Stimulated activated CD4-positive, alpha-beta T cell treated with anti-CD3 and anti-CD28 coated beads, Interleukin-15, amount 100 ng/mL, for 48 hours (primary cell): ENCODE measurements around the gene RAET1E.
A peak's percentile ranks its signal among the peaks of the same experiment; 100 is the strongest.
"Not testable (repeated sequence)": the region's sequence is repeated elsewhere in the genome, so short reads cannot be mapped to it uniquely, and the experiment has no call there.

Experiments
- DNase-seq, 2 donors: peaks; one replicate each; pipeline ENCODE4 v3.0.0-alpha.2; 2020; ENCODE audit warnings: low read depth in 2 of 2

Gene RAET1E

DNA sequence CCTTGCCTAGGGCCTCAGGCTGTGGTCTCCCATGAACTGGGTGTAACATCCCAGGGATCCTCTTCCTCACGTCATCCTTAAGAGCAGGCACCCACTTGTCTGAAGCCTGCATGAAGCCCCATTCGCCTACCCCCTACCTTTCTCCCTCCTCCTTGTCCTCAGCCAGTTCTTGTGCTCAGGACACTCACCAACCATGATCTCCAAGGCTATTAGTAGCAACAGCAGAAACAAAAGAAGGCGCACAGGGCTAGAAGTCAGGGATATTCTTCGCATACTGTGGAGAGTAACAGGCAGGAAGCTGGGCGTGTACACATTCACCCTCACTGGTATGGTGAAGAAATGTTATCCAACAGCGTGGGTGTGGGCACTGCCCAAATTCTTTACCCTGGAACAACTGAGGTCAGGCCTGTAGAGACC, 7.3 kb downstream of the RAET1E start:
- DNase-seq: no peak

DNA sequence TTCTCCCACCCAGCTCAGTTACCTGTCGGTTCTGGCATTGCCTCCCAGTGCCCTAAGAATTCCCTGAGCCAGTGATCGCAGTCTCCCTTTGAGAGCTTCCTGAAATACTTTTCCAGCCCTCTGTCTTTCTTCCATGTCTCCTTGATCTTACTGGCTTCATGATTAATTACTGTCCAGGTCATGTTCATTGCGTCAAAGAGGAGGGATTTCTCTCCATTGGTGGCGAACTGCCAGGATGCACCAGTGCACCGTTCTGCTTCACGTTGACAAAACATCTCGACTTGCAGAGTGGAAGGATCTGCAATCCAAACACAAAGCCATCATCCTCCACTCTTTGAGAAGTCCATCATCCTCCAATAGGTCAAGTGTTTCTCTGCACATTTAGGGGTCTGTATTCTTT, 8.6 kb downstream of the RAET1E start:
- DNase-seq: no peak

DNA sequence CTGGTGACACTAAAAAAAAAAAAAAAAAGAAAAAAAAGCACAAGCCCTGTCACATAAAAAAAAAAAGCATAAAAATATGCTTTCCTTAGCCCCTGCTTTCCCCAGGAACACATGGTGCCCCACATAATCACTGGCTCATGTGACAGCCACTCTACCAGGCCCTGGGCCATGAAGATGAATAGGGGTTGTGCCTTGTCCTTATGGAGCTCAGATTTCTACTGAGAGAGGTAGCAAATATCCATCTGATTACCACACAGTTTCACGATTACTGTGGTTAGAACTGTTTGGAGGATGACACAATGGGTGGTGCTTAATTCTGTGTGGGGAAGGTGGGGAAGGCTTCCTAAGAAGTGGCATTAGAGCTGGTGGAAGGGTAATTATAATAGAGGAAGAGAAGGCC, 9.3 kb downstream of the RAET1E start:
- no peak for DNase-seq

DNA sequence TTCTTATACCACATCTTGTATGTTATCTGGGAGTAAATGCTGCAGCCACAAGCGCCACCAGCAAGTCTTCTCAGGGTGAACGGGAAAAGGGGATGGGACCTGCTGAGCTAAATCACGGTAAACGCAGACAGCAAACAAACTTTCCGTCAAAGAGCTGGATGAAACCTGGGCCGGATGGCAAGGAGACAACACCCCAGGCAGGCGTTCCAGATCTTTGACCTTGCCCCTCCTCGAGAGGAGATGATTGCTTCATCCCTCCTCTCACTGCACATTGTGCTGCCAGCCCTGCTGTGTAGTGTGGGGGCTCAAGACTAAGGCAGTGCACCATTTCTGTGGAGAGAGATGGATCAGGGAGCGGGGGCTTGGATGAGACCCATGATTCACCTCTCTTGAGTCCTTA, 9.8 kb downstream of the RAET1E start:
- no peak for DNase-seq

DNA sequence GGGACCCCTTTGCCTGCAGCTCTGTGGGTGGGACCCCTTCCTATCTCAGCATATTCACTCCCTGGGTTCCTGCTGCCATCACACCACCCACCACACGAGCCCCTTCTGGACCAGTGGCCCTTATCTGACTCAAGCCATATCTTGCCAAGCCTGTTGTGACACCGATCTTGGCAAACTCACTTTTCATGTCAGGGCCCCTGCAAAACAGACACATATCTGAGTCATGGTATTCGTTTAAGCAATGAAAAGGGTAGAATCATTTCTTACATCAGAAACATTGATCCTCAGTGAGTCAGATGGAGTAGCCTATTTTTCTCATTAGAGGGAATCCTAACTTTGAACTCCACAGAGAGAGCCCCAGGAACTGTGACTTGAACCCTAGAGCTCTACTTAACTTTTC, 10.6 kb downstream of the RAET1E start:
- no peak for DNase-seq

DNA sequence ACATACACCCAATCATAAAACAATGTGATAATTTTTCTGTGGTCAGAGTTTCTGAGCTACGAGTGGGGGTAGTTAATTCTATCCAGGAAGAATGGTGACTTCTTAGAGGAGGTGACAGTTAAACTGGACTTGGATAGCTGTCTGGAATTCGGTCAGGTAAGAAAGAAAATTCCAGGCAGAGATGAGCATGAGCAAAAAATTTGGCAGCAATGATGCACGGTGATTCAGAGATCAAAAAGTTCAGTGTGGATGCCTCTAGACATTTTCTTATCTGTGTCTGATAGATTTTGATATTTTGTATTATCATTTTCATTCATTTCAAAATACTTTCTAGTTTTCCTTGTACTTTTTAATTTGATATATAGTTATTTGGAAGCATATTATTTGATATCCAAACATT, 12.0 kb downstream of the RAET1E start:
- DNase-seq: no peak

DNA sequence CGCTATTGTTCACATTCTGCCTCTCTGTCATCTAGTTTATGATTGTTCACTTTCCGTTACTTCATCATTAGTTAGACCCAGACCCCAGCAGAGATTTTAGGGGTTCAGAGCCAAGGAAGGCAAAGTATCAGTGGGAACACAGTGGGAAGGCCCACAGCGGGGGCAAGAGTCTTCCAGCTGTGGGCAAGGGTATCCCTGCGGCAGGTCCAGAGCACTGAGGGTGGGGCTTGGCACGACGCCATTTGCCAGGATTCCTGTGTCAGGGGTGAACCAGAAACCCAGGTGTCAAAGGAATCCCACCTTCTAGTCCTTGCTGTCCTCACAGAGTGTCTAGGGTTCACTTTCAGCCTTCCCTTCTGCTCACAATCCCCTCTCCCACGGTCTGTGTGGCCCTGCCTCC, 13.3 kb downstream of the RAET1E start:
- no peak for DNase-seq

DNA sequence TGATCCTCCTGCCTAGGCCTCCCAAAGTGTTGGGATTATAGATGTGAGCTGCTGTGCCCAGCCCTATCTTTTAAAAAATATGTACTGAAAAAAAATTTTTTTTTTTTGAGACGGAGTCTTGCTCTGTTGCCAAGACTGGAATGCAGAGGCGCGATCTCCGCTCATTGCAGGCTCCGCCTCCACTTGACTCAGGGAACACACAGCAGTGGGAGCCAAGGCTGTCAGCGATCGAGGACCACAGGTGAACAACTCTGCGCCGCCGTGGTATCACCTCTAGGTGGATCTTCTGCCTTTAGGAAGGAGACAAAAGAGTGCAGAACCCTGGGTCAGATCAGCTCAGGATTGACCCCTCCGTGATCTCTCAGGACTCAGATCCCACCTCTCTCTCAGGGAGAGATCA, 13.7 kb downstream of the RAET1E start:
- no peak for DNase-seq

DNA sequence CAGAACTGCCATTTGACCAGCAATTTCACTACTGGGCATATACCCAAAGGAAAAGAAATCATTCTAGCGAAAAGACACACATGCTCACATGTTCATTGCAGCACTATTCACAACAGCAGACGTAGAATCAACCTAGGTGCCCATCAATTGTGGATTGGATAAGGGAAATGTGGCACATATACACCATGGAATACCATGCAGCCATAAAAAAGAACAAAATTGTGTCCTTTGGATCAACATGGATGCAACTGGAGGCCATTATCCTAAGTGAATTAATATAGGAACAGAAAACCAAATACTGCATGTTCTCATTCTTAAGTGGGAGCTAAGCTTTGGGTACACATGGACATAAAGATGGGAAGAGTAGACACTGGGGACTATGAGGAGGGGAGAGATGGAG, 16.1 kb downstream of the RAET1E start:
- DNase-seq: no peak

DNA sequence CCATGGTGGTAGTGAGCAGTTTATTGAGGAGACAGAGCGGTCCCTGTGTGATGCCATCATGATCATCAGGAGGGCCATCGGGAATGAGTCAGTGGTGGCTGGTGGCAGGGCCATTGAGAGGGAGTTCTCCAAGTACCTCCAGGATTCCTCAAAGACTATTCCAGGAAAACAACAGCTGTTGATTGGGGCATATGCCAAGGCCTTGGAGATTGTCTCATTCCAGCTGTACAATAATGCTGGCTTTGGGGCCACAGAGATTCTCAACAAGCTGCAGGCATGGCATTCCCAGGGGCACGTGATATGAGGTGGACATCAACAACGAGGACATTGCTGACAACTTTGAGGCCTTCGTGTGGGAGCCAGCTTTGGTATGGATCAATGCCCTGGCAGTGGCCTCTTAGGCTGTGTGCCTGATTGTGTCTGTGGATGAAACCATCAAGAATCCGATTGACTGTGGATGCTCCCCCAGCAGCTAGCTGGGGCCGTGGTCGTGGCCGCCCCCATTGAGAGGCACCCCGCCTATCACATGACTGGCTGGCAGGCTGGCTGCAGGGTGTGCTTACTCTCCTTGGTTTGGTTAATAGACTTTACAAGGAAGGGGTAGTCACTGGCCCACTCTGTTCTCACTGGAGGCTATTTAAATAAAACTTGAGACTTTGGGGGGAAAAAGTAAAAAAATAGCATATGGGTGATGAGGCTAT, 16.7 kb downstream of the RAET1E start:
- DNase-seq: no peak

DNA sequence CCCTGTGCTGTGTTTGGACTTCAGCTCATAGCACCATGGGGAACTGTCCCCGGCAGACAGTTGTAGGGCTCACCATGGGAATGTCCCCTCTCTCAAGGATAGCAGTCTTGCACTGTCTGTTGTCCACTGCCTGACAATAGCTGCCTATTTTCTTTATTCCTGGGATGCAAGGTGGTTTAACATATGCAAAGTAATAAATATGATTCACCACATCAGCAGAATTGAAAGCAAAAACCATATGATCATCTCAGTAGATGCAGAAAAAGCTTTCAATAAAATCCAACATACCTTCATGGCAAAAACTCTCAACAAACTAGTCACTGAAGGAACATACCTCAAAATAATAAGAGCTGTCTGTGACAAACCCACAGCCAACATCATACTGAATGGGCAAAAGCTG, 20.3 kb downstream of the RAET1E start:
- no peak for DNase-seq

DNA sequence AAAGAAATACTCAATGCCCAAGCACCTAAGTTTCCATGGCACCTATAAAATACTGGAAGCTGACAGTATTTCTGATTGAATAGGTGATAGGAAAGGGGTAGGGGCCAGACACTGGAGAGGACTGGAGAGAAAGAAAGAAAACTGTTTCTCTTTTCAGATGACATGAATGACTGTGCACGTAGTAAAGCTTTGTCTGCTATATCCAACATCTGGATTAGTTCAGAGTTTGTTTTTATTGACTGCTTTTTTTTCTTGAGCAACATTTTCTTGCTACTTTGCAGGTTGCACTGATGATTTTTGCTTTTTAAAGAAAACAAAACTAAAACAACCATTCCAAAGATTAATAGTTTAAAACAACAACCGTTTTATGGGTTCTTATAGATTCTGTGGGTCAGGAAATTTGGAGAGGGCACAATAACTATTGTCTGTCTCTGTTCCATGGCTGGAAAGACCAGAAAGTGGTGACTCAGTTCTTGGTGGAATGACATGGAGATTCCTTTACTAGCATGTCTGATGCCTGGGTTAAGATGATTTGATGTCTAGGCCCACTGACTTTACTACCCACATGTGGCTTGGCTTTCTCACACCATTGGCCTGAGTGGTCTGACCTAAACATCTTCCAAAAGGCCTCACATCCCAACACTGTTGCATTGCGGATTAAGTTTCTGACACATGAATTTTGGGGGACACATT, 21.5 kb downstream of the RAET1E start:
- no peak for DNase-seq

DNA sequence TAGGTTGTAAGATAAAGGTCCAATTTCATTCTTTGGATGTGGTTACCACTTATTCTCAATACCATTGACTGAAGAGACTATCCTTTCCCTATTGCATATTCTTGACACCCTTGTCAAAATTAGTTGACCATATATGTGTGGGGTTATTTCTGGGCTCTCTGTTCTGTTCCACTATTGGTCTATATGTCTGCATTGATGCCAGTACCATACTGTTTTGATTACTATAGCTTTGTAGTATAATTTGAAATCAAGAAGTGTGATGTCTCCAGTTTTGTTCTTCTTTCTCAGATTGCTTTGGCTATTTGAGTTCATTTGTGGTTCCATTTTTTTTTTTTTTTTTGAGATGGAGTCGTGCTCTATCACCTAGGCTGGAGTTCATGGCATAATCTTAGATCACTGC, 25.7 kb downstream of the RAET1E start:
- no peak for DNase-seq

DNA sequence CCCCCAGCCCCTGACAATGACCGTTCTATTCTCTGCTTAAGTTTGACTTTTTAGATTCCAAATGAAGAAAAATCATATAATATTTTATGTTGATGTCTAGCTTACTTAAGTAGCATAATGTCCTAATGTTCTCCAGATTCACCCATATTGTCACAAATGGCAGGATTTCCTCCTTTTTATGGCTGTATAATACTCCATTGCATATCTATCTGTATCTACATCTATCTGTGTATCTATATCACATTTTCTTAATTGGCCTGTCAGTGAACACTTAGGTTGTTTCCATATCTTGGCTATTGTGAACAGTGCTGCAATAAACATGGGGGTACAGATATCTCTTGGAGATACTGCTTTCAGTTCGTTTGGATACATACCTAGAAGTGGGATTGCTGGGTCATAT, 26.7 kb downstream of the RAET1E start:
- DNase-seq: no peak

DNA sequence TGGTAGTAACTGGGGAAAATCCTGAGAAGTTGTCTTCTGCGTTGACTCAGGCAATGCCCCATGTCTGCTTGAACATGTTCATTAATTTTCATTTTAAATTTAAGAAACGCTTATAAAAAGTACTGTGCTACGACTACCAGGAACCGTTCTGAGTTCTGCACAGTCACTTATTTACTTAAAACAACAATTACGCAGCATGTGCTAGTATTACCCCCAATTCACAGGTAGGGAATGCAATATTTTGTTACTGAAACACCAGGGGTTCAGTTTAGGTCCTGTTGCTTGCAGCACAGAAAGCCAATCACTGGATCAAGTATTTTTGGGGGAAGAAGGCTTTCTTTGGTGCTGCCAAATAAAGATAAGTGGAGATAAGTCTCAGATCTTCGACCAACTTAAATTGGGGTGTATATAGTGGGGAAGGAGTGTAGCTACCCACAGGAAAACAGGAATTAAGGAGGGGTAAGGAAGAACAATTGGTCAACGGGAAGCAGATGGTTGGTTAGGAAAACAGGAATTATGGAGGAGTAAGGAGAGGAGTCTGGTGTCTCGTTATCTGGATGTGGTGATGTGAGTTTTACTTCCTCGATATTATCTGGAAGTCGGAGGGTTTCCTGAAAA, 28.5 kb downstream of the RAET1E start:
- DNase-seq: no peak

DNA sequence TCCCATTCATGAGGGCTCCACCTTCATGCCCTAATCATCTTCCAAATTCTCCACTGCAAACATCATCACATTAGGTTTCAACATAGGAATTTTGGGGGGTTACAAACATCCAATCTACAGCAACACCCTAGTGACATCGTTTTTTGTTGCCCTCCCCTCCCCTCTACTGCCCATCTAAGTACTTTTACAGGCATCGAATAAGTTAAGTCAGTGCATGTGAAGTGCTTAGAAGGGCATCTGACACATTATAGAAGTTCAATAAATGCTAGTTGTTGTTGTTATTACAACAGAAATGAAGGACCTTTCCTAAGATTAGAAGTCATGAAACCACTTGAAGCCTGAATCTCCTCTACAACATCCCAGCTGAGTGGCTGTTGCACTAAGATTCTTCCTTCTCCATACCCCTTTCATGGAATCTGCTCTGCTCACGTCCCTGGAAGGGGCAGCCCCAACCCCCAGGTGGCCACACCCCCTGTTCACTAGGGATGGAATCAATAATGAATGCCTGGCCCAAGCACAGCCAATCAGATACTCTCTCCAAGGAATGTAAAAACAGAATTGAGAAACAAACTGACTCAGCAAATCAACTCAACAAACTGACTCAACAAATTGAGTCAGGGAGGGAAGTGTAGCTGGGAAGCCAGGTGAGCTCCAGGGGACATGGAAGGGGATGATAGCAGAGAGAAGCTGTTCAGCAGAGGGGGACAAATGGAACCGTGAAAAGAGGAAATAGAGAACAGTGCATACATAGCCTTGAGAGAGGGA, 29.9 kb downstream of the RAET1E start:
- DNase-seq: no peak

DNA sequence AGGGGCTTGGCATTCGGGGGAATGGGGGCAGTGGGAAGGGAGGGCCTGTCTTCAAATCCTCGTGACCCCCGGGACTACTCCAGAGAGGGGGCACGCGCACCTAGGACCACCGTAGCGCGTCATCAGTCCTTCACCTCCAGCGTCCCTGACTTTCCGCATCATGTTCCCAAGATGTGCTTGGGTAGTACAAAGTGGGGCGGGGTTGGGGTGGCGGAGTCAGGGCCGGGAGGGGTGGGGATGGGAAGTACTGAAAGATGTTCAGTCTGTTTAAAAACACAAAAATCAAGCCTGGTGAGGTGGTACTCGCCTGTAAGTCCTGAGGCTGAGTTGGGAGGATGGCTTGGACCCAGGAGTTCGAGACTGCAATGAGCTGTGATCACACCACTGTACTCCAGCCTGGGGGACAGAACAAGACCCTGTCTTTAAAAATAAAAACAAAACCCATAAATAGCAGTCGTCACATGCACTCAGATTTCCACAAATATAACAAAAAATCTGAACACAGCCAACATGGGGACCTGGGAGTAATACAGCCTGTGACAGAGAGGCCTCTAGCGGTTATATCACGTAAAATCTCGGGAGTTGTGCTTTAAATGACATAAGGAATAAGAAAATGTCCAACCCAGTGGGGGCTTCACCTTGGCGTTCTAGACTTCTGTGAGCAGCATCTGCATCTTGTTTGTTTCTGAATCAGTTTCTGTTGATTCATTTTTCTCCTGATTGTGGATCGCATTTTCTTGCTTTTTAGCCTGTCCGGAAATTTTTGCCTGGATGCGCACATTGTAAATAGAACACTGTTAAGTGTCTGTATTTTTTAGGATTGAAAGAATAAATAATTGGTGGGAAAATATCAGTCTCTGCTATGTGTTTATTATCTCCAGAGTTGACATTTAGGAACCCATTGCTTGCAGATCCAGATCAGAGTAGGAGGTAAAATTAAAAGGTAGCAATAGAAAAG, 33.1 kb downstream of the RAET1E start:
- DNase-seq: no peak

DNA sequence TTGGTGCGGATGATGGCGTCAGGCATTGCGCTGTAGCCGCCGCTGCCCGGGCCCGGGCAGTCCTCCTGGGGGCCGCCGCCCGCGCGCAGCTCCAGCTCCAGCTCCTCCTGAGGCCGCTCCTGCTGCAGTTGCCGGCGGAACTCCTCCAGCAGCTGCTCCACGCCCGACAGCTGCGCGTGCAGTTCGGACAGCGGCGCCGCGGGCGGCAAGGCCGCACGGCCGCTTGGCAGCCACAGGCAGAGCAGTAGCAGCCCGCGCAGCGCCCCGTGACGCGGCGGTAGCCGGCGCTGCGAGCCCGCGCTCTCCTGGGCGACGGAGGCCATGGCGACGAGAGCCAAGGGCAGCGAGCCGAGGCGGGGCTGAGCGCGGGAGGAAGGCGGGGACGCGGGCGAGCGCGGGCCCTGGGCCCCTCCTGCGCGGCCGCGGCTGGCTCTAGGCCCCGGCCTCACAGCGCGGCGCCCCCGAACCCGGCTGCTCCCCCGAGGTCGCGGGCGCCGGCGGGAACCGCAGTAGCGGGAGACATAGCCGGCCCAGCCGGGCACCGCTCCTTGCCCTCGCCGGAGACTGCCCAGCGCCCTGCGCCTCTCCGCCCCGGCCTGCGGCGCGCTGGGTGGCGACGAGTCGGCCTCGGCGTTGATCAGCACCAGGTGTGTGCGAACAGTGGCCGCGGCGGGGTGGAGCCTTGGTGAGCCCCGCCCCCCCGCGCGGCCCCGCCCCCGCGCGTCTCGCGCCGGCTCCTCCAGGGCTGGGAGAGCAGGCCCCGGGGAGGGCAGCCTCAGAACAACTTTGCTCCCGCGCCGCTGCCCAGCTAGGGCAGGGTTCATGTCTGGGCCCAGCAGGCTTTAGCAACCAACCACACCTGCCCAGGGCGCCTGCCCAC, 34.0 kb downstream of the RAET1E start, which contains the start of gene LRP11:
TSS of gene LRP11 (minus strand) at position 662 of the 880 bp plus-strand sequence. CDS start at position 323, 339 bp downstream.
- peak; percentile 69 to 77 for DNase-seq

DNA sequence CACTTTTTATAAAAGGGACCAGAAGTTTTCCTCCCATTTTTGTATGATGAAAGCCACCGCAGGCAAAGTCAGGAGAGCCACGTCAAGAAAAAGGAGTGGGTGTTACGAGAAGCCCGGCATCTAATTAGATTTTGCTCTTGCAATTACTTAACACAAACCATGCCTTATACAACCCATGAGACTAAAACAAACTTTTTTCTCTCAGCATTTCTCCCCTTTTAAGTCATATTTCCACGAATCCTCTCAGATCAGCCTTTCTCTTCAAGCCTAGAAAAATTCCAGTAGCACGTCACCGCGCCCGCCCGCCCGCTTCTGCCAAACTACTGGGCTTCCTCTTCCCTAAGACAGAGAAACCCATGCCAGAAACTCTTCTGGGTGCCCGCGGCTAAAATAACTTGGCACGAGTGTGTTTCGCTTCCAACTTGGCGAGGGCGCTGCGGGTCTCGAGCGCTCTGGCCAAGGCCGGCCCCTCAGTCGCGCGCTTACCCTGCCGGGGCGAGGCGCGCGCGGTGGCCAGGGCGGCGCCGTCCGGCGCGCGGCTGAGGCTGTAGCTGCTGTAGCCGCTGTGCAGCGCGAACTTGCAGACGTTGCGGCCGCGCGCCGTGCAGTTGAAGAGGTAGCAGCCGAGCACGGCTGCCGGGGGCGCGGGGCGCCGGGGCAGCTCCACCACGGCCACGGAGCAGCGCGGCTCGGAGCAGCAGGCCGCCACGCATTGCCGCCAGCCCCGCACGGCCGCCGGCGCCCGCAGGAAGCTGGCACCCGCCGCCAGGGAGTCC, 34.8 kb downstream of the RAET1E start:
- no peak for DNase-seq

DNA sequence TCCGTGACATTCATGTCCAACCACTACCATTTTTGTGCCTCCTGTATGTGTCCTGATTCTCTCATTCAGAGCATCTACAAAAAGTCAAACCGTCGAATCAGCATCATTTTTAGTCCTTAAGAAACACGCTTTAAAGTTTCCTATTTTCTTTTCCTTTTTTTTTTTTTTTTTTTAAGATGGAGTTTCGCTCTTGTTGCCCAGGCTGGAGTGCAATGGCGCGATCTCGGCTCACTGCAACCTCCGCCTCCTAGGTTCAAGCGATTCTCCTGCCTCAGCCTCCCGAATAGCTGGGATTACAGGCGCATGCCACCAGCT, 35.5 kb downstream of the RAET1E start:
- DNase-seq: not testable (repeated sequence)
